MM.1S (cell line): ENCODE results near the gene GFRA1.

Source experiments
- EZH2phosphoT487 ChIP-seq: fragments of 300-600 bp; sonication (generic); IDR thresholded peaks from 2 replicates; pipeline ENCODE4 v1.6.1; 2018; ENCODE audit warnings: antibody characterized with exemption, low read length
- TF ChIP-seq, protein P1 (sequence below): fragments of 300-600 bp; sonication (generic); IDR thresholded peaks from 2 replicates; pipeline ENCODE4 v1.5.1; 2016; ENCODE audit warnings: antibody characterized with exemption, low read length, mixed read lengths

DNA sequence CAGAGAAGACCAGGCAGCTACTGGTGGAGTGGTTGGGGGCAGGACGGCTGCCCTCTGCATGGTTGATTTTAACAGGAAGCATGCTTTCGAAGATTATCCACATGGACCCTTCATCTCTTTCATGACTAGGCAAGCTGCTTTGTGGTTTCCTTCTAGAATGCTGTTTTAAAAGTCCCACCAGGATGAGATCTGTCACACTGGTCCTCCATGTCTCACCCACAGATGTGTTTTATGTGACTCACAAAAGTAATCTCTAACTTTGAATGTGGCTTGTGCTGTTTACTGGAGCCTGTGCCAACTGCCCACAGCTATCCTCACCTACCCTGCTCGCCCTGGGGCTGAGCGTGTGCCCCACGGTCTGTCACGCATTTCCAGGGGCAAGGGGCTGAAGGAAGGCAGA is 188.8 kb downstream of the GFRA1 start:
- TF ChIP-seq, protein P1, sequence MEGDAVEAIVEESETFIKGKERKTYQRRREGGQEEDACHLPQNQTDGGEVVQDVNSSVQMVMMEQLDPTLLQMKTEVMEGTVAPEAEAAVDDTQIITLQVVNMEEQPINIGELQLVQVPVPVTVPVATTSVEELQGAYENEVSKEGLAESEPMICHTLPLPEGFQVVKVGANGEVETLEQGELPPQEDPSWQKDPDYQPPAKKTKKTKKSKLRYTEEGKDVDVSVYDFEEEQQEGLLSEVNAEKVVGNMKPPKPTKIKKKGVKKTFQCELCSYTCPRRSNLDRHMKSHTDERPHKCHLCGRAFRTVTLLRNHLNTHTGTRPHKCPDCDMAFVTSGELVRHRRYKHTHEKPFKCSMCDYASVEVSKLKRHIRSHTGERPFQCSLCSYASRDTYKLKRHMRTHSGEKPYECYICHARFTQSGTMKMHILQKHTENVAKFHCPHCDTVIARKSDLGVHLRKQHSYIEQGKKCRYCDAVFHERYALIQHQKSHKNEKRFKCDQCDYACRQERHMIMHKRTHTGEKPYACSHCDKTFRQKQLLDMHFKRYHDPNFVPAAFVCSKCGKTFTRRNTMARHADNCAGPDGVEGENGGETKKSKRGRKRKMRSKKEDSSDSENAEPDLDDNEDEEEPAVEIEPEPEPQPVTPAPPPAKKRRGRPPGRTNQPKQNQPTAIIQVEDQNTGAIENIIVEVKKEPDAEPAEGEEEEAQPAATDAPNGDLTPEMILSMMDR, result no peak
- no peak for TF ChIP-seq EZH2phosphoT487
